GM18861 (cell line): ENCODE measurements around the gene PLB1.

Source experiments
- ATAC-seq: cut with Tn5 transposase; IDR thresholded peaks from one replicate; pipeline ENCODE4 v1.9.1; 2021; ENCODE audit not compliant: unreplicated experiment

The PLB1 gene

GRCh38 chr2:28495551-28496250, at the start of gene PLB1:
TSS of gene PLB1 (plus strand) at chr2:28496060. CDS start at chr2:28496115, 55 bp downstream.
- no peak for ATAC-seq

GRCh38 chr2:28446531-28446930, 49.3 kb upstream of the PLB1 start:
- ATAC-seq, result no peak

GRCh38 chr2:28447086-28447485, 48.8 kb upstream of the PLB1 start:
- no peak for ATAC-seq

- ATAC-seq, result no peak
These were observed 47.7 kb upstream of the PLB1 start for GRCh38 chr2:28447943-28448792.

GRCh38 chr2:28448793-28449100, 47.1 kb upstream of the PLB1 start:
- ATAC-seq, result no peak

GRCh38 chr2:28449126-28449487, 46.8 kb upstream of the PLB1 start:
- no peak for ATAC-seq

- ATAC-seq, result no peak
These were observed 46.1 kb upstream of the PLB1 start for GRCh38 chr2:28449488-28450395.

GRCh38 chr2:28450901-28451565, 44.8 kb upstream of the PLB1 start:
- no peak for ATAC-seq

GRCh38 chr2:28451793-28452533, 43.9 kb upstream of the PLB1 start:
- no peak for ATAC-seq

GRCh38 chr2:28452534-28453081, 43.3 kb upstream of the PLB1 start:
- no peak for ATAC-seq

GRCh38 chr2:28453396-28453795, 42.5 kb upstream of the PLB1 start:
- ATAC-seq, result no peak

- no peak for ATAC-seq
These were observed 41.6 kb upstream of the PLB1 start for GRCh38 chr2:28454016-28454930.

GRCh38 chr2:28457237-28457636, 38.6 kb upstream of the PLB1 start:
- no peak for ATAC-seq

GRCh38 chr2:28461056-28461455, 34.8 kb upstream of the PLB1 start:
- ATAC-seq, result no peak

GRCh38 chr2:28462122-28462521, 33.7 kb upstream of the PLB1 start:
- no peak for ATAC-seq

GRCh38 chr2:28463211-28463816, 32.5 kb upstream of the PLB1 start:
- no peak for ATAC-seq

- ATAC-seq, result no peak
These were observed 32.0 kb upstream of the PLB1 start for GRCh38 chr2:28463893-28464292.

GRCh38 chr2:28465148-28465885, 30.5 kb upstream of the PLB1 start:
- ATAC-seq, result no peak
